IPS-15b (cell line): ENCODE data around the gene TPR.
"Not testable (repeated sequence)": the region's sequence is repeated elsewhere in the genome, so short reads cannot be mapped to it uniquely, and the experiment has no call there.

Source experiments
- H3K27me3 ChIP-seq: one replicate; pipeline ENCODE4 v1.6.1; 2013; ENCODE audit warnings: low read length; ENCODE audit not compliant: control insufficient read depth, insufficient read depth
- H3K36me3 ChIP-seq: one replicate; pipeline ENCODE4 v1.6.1; 2013; ENCODE audit warnings: low read length; ENCODE audit not compliant: control insufficient read depth, insufficient read depth
- H3K4me1 ChIP-seq: one replicate; pipeline ENCODE4 v1.6.1; 2013; ENCODE audit warnings: mild to moderate bottlenecking, low read length; ENCODE audit not compliant: control insufficient read depth, insufficient read depth
- H3K4me3 ChIP-seq: one replicate; pipeline ENCODE4 v1.5.1; 2013; ENCODE audit warnings: low read depth, low read length
- H3K9ac ChIP-seq: one replicate; pipeline ENCODE4 v1.6.1; 2013; ENCODE audit warnings: low read depth, mild to moderate bottlenecking, low read length
- H3K9me3 ChIP-seq: one replicate; pipeline ENCODE4 v1.6.1; 2013; ENCODE audit warnings: mild to moderate bottlenecking, low read length; ENCODE audit not compliant: control insufficient read depth, insufficient read depth

Gene TPR

DNA sequence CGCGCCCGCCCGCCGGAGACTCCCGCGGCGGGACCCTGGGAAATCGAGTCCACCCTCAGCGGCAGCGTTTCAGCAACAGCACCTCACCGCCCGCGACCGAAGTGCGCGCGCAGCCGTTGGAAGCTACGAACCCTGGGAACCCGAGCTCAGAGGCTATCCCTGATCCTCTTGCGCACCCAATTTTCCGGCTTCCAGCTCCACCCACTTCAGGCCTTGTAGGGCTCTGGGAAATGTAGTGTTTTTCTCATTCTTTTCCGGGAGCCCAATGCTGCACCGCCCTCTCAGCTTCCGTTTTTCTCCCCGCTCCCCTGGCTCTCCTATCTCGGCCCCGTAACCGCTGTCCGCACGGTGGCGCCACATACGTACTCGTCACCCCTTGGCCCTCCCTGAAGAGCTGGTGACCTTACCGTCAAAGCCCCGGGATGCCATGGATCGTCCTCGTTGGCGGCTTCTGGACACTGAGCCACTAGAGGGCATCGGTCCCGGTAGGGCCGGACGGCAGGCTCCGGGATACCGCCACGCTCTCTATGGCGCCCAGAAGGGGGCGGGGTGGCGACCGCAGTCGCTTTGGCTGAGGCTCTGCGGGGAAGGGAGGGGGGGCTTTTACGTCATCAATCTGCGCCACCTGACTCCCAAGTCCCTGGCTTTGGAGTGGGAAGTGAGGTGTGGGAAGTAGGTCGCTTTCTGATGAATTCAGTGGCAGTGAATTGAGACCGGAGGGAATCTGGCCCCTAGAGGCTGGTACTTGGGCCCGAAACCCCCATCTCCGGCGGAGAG, at the start of gene TPR, which contains the start of gene ODR4:
Gene TPR (minus strand): TSS at position 102 of the 777 bp plus-strand sequence. CDS start 225 bp downstream, outside the sequence.
Gene ODR4 (plus strand): TSS at position 687 of the 777 bp plus-strand sequence. CDS start 3,948 bp downstream, outside the sequence.
- no peaks in the 10 kb centered on the region for H3K9me3 ChIP-seq
- peak within 1 kb of the TSS; percentile 71 for H3K4me3 ChIP-seq
- no peaks in the 10 kb centered on the region for H3K36me3 ChIP-seq
- peak within 1 kb of the TSS; percentile 92 for H3K9ac ChIP-seq
- no peaks in the 10 kb centered on the region for H3K27me3 ChIP-seq
- H3K4me1 ChIP-seq: no peaks in the 10 kb centered on the region

DNA sequence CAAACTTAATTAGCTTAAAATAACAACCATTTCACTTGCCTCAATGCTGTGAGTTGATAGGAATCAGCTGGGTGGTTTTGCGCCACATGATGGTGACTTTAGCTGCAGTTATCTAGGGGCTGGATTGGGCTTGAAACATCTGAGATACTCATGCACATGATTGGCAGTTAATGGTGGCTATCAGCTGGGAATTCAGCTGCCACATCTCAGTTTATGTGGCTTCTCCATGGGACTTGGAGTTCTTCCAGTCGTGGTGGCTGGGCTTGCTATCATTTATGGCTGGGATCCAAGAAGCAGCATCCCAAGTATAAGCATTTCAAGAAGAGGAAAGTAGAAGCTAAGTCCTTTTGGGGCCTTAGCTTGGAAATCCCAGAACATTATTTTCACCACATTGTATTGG, 49.5 kb upstream of the TPR start:
- Histone ChIP-seq H3K9me3 (no peaks in the 10 kb centered on the region), H3K4me3 (no peak overlapping the region), H3K36me3 (no peaks in the 10 kb centered on the region), H3K4me1 (no peaks in the 10 kb centered on the region), H3K27me3 (no peaks in the 10 kb centered on the region), H3K9ac (no peak overlapping the region)

DNA sequence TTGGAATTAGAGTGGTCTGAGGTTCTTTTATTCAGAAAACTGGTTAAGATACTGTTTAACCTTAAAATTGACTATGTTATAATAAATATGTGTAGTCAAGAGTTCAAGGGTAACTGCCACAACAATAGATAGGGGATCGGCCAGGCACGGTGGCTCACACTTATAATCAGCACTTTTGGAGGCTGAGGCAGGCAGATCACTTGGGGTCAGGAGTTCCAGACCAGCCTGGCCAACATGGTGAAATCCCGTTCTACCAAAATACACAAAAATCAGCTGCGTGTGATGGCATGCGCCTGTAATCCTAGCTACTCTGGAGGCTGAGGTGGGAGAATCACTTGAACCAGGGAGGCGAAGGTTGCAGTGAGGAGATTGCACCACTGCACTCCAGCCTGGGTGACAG, 46.4 kb upstream of the TPR start:
- H3K36me3 ChIP-seq: no peaks in the 10 kb centered on the region
- no peaks in the 10 kb centered on the region for H3K27me3 ChIP-seq
- no peaks in the 10 kb centered on the region for H3K4me1 ChIP-seq
- H3K4me3 ChIP-seq: no peak overlapping the region
- no peak overlapping the region for H3K9ac ChIP-seq
- no peaks in the 10 kb centered on the region for H3K9me3 ChIP-seq

DNA sequence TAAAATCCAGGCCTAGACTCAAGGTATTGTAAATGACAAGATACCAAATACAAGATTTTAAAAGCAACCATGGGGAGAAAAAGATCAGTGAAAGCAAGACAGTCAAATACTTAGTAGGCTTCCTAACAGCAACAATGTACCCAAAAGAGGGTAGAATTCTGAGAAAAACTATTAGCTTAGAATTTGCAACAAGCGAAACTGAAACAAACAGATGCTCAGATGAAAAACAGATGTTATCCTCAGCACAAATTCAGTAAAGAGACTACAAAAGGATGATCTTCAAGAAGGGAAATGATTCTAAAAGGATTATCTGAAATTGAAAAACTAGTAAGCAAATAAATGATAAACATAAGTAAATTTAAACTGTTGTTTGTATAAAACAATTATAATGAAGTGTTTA, 45.9 kb upstream of the TPR start:
- Histone ChIP-seq H3K9ac (no peak overlapping the region), H3K4me3 (no peak overlapping the region), H3K9me3 (no peaks in the 10 kb centered on the region), H3K36me3 (no peaks in the 10 kb centered on the region), H3K4me1 (no peaks in the 10 kb centered on the region), H3K27me3 (no peaks in the 10 kb centered on the region)

DNA sequence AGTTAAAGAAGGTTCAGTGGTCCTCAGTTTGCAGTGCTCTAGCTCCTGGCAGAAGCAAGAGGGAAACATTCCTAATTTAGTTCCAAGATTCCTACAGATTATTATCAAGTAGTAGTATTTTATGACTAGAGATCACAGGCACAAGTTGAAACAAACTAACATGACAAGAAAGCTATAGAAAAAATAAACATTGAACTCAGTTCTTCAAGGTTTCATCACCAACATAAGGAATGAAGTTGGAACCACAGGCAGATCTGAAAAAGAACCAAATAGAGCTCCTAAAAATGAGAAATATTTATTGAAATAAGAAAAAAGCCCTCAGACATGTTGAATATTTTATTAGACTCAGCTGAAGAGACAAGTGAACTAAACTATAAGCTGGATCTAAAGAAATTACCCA, 45.3 kb upstream of the TPR start:
- Histone ChIP-seq H3K4me1 (no peaks in the 10 kb centered on the region), H3K4me3 (no peak overlapping the region), H3K9me3 (no peaks in the 10 kb centered on the region), H3K9ac (no peak overlapping the region), H3K36me3 (no peaks in the 10 kb centered on the region), H3K27me3 (no peaks in the 10 kb centered on the region)

DNA sequence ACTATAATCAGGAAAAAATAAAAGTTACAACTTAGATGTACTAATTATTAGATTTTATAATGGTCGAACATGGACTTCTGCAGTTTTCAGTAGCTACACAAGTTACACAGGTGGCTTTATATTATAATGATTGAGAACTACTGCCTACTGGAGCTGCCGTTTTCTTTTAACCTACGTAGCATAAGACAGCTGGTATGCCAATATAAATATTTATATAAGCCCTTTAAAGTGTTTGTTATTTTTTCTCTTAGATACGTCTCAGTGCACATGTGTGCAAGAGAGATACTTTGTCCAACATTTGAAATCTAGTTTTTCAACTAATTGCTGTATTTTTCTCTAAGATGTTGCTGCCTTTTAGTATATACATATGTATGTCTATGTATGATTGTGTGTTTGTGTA, 43.5 kb upstream of the TPR start:
- H3K36me3 ChIP-seq: no peaks in the 10 kb centered on the region
- H3K4me3 ChIP-seq: no peak overlapping the region
- H3K9ac ChIP-seq: no peak overlapping the region
- H3K27me3 ChIP-seq: no peaks in the 10 kb centered on the region
- H3K4me1 ChIP-seq: no peaks in the 10 kb centered on the region
- no peaks in the 10 kb centered on the region for H3K9me3 ChIP-seq

DNA sequence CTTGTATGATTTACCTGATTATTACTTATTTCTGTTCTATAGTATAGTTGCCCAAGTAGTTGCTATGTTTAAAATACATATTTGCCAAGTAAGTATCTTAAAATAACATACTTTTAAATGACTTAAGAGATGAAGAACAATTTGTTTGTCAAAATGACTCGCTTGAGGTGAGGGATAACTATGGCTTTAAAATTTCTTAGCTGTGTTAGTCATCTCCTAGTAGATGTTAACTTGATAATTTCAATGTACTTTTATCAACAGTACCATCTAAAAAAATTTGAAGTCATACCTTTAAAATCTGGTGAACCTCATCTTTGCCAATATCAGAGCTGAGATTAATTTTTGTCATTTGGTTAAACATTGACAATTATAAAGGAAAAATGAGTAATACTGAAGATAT, 38.3 kb upstream of the TPR start:
- H3K4me1 ChIP-seq: no peaks in the 10 kb centered on the region
- no peaks in the 10 kb centered on the region for H3K36me3 ChIP-seq
- no peak overlapping the region for H3K9ac ChIP-seq
- H3K27me3 ChIP-seq: no peaks in the 10 kb centered on the region
- H3K4me3 ChIP-seq: no peak overlapping the region
- H3K9me3 ChIP-seq: no peaks in the 10 kb centered on the region

DNA sequence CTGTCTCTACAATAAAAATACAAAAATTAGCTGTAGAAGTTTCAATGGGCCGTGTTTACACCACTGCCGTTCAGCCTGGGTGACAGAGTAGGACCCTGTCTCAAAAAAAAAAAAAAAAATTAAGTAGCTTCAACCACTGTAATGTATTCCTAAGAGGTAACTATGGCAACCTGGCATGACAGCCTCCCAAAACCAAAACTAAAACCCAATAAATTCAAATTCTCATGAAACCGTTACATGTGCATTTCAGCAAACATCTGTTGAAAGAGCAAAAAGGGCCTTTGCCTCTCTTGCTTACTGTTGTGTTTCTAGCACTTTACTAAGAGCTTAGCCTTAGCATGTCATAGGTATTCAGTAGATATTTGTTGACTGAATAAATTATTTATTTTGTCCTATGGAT, 34.0 kb upstream of the TPR start:
- Histone ChIP-seq H3K9ac (no peak overlapping the region), H3K4me3 (no peak overlapping the region), H3K4me1 (no peaks in the 10 kb centered on the region), H3K36me3 (no peaks in the 10 kb centered on the region), H3K9me3 (no peaks in the 10 kb centered on the region), H3K27me3 (no peaks in the 10 kb centered on the region)

DNA sequence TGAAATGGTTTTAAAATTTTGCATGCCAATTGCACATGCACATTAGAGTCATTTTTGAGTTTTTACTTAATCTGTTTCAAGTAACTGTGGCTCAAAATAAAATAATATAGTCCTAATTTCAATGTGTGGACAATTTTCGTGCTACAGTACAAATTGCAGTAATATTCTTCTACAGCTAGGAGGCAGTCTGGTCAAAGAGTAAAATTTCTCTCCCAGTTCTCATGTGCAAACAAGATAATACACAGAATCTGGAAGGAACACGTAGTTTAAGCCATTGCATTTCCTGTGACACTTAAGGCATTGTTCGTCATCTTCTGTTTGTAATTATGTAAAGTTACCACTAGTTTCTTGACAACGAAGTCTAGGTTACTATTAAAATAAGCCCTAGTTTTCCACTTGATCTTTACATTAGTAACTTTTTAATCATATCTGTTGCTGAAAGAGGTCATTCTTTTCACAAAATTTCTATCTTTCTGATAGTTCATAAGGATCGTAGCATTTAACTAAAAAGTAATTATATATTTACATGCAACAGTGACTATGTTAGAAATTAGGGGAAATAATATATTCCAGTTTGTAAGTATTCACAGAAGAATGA, 29.5 kb upstream of the TPR start:
- no peak overlapping the region for H3K4me3 ChIP-seq
- H3K9me3 ChIP-seq: no peaks in the 10 kb centered on the region
- H3K36me3 ChIP-seq: no peaks in the 10 kb centered on the region
- no peaks in the 10 kb centered on the region for H3K4me1 ChIP-seq
- no peak overlapping the region for H3K9ac ChIP-seq
- no peaks in the 10 kb centered on the region for H3K27me3 ChIP-seq

DNA sequence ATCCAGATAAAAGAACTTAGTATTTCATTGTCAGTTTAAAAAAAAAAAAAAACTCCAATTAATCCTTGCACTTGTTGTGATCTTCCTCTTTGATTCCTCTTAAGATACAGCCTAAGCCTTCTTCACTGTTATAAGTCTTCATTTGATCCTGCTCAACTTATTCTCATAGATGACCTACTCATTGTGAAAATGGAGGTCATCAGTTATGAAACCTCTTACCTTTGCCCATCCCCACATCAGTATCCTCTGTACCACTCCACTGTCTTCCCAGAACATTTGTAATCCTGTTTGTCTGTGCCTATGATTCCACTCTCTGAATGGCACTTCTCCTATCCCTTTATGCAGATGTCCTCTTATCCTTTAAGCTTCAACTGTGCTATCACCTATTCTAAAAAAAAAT, 28.6 kb upstream of the TPR start:
- no peaks in the 10 kb centered on the region for H3K27me3 ChIP-seq
- H3K4me3 ChIP-seq: no peak overlapping the region
- H3K4me1 ChIP-seq: no peaks in the 10 kb centered on the region
- no peak overlapping the region for H3K9ac ChIP-seq
- H3K36me3 ChIP-seq: peaks cover 2% of the 10 kb centered on the region
- H3K9me3 ChIP-seq: no peaks in the 10 kb centered on the region

DNA sequence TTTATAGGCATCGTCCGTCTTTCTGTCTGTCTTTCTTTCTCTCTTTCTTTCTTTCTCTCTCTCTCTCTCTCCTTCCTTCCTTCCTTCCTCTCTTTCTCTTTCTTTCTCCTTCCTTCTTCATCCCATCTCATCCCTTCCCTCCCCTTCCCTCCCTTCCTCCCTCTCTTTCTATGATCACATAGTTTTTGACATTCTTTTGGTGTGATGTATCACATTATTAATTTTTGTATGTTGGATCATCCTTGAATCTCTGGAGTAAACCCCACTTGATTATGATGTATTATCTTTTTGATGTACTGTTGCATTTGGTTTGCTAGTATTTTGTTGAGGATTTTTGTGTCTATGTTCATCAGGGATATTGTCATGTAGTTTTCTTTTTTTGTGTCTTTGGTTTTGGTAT, 26.4 kb upstream of the TPR start:
- H3K9ac ChIP-seq, H3K4me1 ChIP-seq, H3K36me3 ChIP-seq, H3K4me3 ChIP-seq, H3K27me3 ChIP-seq, H3K9me3 ChIP-seq: not testable (repeated sequence)

DNA sequence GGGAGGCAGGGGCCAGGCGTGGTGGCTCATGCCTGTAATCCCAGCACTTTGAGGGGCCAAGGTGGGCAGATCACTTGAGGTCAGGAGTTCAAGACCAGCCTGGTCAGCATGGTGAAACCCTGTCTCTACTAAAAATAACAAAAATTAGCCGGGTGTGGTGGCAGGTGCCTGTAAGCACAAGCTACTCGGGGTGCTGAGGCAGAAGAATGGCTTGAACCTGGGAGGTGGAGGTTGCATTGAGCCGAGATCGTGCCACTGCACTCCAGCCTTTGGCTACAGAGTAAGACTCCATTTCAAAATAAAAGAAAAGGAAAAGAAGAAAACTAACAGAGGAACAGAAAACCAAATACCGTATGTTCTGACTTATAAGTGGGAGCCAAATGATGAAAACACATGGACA, 17.7 kb upstream of the TPR start:
- H3K36me3 ChIP-seq, H3K9me3 ChIP-seq, H3K27me3 ChIP-seq, H3K9ac ChIP-seq, H3K4me1 ChIP-seq, H3K4me3 ChIP-seq: not testable (repeated sequence)
